Mucosa of descending colon (tissue), 3 donors: Measurements from ENCODE around the gene NARS2. TPM values are rescaled to one million over a fixed set of nuclear protein-coding genes. Genes with fewer than 3 reads are reported as not detected.

Source experiments
- ATAC-seq: fragments of 200-7000 bp; cut with Tn5 transposase; one replicate; pipeline ENCODE4 v1.9.1; 2020; ENCODE audit warnings: mild to moderate bottlenecking, moderate library complexity
- DNase-seq, 3 donors: peaks; one replicate each; pipeline ENCODE4 v3.0.0-alpha.2; 2020
- H3K36me3 ChIP-seq: fragments of 200-600 bp; one replicate; pipeline ENCODE4 v1.8.0; 2021; ENCODE audit warnings: low read depth, mild to moderate bottlenecking
- H3K4me1 ChIP-seq: fragments of 200-600 bp; one replicate; pipeline ENCODE4 v1.8.0; 2021; ENCODE audit warnings: low read depth, mild to moderate bottlenecking
- H3K4me3 ChIP-seq: fragments of 200-600 bp; one replicate; pipeline ENCODE4 v1.8.0; 2021; ENCODE audit warnings: mild to moderate bottlenecking
- H3K9me3 ChIP-seq: fragments of 200-600 bp; one replicate; pipeline ENCODE4 v1.8.0; 2021; ENCODE audit warnings: mild to moderate bottlenecking
- CTCF ChIP-seq: fragments of 200-600 bp; IDR thresholded peaks from one replicate; pipeline ENCODE4 v1.8.0; 2022; ENCODE audit warnings: antibody characterized with exemption, mild to moderate bottlenecking
- intact Hi-C, 2 donors: fragments of 100-400 bp; cut with DNase I in 1 of 2; cut with micrococcal nuclease in 1 of 2; formaldehyde crosslinking; loops; one replicate each; pipeline versions ENCODE4 v1.11.0 to v1.11.1; 2022; cut with DNase I, micrococcal nuclease
- total RNA-seq, 3 donors: library from RNA; stranded (reverse); fragmentation: NEBNext Ultra II Directional in 2 of 3; extraction: Animal tissue kit (Norgen Biotek cat#: 25700) in 2 of 3; gene quantifications; one replicate each; pipeline versions ENCODE4 v1.2.1 to v1.2.4, GENCODE V29; 2021 to 2023
- donor health status: DM: no; HTN: no; CAD: no; lungs with moderate emphysema.
- donor health status: DM: no; HTN: no; CAD: no.
- donor health status: DM: no; HTN: yes; CAD: no.

The NARS2 gene
- total RNA-seq, 3 donors from 2014 or later = 13.1 to 14.0 (median 13.2) TPM

- no peak for TF ChIP-seq CTCF
- no peaks in the 10 kb centered on the region for H3K9me3 ChIP-seq
- intact Hi-C loops = no loop called here
- no peaks in the 10 kb centered on the region for H3K36me3 ChIP-seq
- DNase-seq = no peak
- peaks cover 11% of the 10 kb centered on the region for H3K4me1 ChIP-seq
- no peak overlapping the region for H3K4me3 ChIP-seq
- ATAC-seq = no peak
Measured at GRCh38 chr11:78449866-78450265, 124.8 kb downstream of the NARS2 start.

- TF ChIP-seq CTCF = no peak
- intact Hi-C loops = no loop called here
- DNase-seq = no peak
- H3K4me1 ChIP-seq = peaks cover 15% of the 10 kb centered on the region
- H3K9me3 ChIP-seq = no peaks in the 10 kb centered on the region
- no peaks in the 10 kb centered on the region for H3K36me3 ChIP-seq
- H3K4me3 ChIP-seq = no peak overlapping the region
- ATAC-seq = no peak
Measured at GRCh38 chr11:78446210-78446609, 128.5 kb downstream of the NARS2 start.

- Histone ChIP-seq H3K9me3 (no peaks in the 10 kb centered on the region), H3K4me3 (no peak overlapping the region), H3K4me1 (peaks cover 10% of the 10 kb centered on the region), H3K36me3 (no peaks in the 10 kb centered on the region)
- DNase-seq (no peak), ATAC-seq (no peak)
- intact Hi-C loops = no loop called here
- no peak for TF ChIP-seq CTCF
Measured at GRCh38 chr11:78444726-78445125, 129.9 kb downstream of the NARS2 start.

GRCh38 chr11:78441956-78442355 is 132.7 kb downstream of the NARS2 start:
- peaks cover 10% of the 10 kb centered on the region for H3K4me1 ChIP-seq
- intact Hi-C loops = no loop called here
- H3K9me3 ChIP-seq = no peaks in the 10 kb centered on the region
- DNase-seq (no peak), ATAC-seq (no peak)
- H3K36me3 ChIP-seq = no peaks in the 10 kb centered on the region
- no peak for TF ChIP-seq CTCF
- no peak overlapping the region for H3K4me3 ChIP-seq

- no peak overlapping the region for H3K4me3 ChIP-seq
- H3K4me1 ChIP-seq = peaks cover 10% of the 10 kb centered on the region
- intact Hi-C loops = no loop called here
- H3K9me3 ChIP-seq = no peaks in the 10 kb centered on the region
- H3K36me3 ChIP-seq = no peaks in the 10 kb centered on the region
- DNase-seq = no peak
- ATAC-seq = peak; percentile 43
- no peak for TF ChIP-seq CTCF
Measured at GRCh38 chr11:78438298-78438975, 136.2 kb downstream of the NARS2 start.

- ATAC-seq (no peak), DNase-seq (no peak)
- H3K36me3 ChIP-seq = no peaks in the 10 kb centered on the region
- TF ChIP-seq CTCF = no peak
- intact Hi-C loops = no loop called here
- H3K4me1 ChIP-seq = peaks cover 13% of the 10 kb centered on the region
- H3K9me3 ChIP-seq = no peaks in the 10 kb centered on the region
- H3K4me3 ChIP-seq = no peak overlapping the region
Measured at GRCh38 chr11:78432956-78433355, 141.7 kb downstream of the NARS2 start.
